OCI-M2 (cell line): ENCODE measurements around the gene NLN.
"Not testable (repeated sequence)": the region's sequence is repeated elsewhere in the genome, so short reads cannot be mapped to it uniquely, and the experiment has no call there.

Experiments used
- DNase-seq: peaks from one replicate; lab custom pipeline; 2025; ENCODE audit not compliant: unreplicated experiment; lab: John Stamatoyannopoulos, UW

NLN gene

GRCh38 chr5:65769539-65769938 is 47.5 kb downstream of the NLN start:
- no peak for DNase-seq

- DNase-seq: no peak
Measured at GRCh38 chr5:65771266-65771665, 49.3 kb downstream of the NLN start.

- not testable (repeated sequence) for DNase-seq
Measured at GRCh38 chr5:65772963-65773362, 51.0 kb downstream of the NLN start.

DNA sequence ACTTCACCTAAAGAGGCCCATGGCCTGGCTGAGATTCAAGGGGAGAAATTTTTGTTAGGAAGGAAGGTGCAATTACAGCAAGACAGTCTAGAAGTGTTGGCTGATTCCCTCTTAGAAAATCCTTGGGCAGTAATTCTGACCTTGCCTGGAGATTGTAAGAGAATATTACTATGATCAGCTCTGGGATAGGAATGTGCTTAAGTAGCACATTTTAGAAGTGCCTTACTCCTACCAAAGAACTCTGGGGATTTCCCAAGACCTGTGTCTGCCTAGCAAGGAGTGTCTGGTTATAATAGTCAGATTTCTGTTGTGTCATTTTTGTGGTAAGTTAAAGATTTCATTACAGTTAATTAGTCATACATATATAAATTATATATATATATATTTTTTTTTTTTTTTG is 52.3 kb downstream of the NLN start:
- no peak for DNase-seq

GRCh38 chr5:65775476-65775875 is 53.5 kb downstream of the NLN start:
- no peak for DNase-seq

GRCh38 chr5:65776441-65777141 is 54.6 kb downstream of the NLN start:
- DNase-seq: no peak

DNA sequence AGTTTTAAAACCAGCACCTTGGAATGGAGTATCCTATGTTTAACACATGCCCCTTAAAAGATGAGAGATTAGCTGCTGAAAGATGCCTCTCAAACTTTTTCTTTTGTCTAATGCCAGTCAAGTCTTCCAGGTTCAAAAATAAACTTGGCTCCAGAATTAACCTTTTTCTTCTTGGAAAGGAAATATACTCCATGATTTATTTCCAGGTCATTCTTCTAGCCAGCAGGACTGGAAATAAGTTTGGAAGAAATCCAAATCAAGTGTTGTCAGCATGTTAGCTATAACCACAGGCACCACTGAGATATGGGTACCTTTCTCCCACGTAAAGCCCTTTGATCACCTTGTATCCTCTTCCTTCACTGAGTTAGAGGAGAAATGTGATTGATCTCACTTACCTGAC is 56.1 kb downstream of the NLN start:
- no peak for DNase-seq

DNA sequence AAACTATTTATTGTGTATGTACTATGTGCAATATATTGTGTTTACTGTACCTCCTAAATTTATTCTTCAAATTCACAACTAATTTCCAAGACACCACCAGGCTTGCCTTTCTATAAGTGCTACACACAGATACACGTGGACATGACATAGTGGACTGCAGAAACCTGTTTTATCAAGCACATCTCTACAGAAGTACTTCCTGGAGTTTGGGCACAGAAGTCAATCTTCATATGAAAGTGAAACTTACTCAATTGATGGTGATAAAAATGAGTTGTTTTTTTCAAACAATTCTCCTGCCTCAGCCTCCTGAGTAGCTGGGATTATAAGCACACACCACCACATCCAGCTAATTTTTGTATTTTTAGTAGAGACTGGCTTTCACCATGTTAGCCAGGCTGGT is 57.6 kb downstream of the NLN start:
- no peak for DNase-seq

- not testable (repeated sequence) for DNase-seq
Measured at GRCh38 chr5:65788296-65788695, 66.3 kb downstream of the NLN start.

DNA sequence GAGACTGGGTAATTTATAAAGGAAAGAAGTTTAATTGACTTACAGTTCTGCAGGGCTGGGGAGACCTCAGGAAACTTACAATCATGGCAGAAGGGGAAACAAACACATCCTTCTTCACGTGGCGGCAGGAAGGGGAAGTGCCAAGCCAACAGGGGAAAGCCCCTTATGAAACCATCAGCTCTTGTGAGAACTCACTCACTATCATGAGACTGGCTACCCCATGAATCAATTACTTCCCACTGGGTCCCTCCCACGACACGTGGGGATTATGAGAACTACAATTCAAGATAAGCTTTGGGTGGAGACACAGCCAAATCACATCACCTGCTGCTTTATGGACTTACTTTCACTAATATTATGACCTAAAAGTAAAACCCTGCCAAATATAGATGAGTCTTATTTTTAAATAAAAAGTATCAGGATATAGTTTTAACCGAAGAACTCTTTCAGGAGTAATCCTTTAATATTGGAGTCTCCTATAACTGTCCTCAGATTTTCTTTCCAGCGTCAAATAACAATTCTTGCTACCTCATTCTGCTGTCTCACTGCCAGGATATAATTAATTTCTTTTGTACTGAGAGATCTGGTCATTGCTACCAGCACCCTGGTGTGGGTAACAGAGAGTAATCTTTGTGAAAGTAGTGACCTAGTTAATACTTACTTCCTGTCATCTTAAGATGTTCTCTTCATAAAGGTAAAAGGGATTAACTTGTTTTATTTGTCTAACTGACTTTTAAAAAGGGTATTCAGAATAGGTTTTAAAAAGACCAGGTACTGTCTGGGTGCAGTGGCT is 68.6 kb downstream of the NLN start:
- DNase-seq: no peak

GRCh38 chr5:65791712-65792673 is 70.0 kb downstream of the NLN start:
- no peak for DNase-seq

GRCh38 chr5:65796269-65796668 is 74.3 kb downstream of the NLN start:
- no peak for DNase-seq

- DNase-seq: no peak
Measured at GRCh38 chr5:65796751-65797316, 74.8 kb downstream of the NLN start.

DNA sequence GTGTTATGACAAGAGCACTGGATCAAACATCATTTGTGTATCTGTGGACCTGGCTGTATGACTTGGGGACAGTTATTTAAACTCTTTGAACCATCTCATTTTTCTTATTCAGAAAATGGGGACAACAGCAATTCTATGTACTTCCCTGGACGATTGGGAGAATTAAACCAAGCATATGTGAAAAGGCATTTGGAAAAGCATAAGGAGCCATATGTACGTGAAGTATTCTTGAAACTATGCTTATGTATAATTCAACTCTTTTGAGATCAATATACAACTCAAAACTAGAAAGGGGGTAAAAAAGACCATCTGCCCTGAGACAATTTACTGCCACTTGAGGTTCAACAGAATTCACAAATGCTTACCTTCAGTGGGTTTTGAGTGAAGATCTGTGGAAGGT is 75.5 kb downstream of the NLN start:
- DNase-seq: no peak

GRCh38 chr5:65799857-65800256 is 77.9 kb downstream of the NLN start:
- DNase-seq: no peak

GRCh38 chr5:65800775-65801174 is 78.8 kb downstream of the NLN start:
- DNase-seq: no peak

- no peak for DNase-seq
Measured at GRCh38 chr5:65801352-65801783, 79.4 kb downstream of the NLN start.

- DNase-seq: no peak
Measured at GRCh38 chr5:65802080-65802479, 80.1 kb downstream of the NLN start.

- DNase-seq: no peak
Measured at GRCh38 chr5:65802820-65803219, 80.8 kb downstream of the NLN start.

DNA sequence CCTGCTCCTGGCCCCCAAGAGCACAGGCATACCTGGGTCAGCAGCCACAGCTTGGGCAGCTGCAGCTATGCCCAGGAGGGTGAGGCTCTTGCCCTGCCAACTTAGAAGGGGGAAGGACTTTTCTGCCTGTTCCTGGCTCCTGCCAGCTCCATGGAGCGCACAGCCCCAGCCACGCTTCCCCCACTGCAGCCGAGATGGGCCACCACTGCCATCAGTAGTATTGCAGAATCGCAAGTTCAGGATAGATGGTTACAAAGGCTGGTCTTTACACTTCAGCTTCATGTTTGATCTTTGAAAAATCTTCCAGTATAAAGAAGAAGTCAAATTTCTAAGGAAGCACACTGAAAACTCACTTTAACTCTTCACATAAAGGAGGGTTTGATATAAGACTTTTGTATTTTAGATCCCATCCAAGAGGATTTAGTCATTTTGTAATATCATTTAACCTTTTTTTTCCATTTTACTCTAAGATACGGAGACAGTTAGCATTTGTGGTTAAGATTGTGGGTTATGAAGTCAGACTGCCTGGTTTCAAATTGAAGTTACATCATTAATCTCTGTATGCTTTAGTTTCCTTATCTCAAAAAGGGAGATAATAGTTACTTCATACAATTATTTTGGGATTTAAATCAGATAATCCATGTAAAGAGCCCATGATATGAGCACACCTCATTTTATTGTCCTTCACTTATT is 81.8 kb downstream of the NLN start:
- no peak for DNase-seq
